Upper lobe of right lung (tissue), 1 donor: ENCODE results near the gene ETV3L. TPM values are rescaled to one million over a fixed set of nuclear protein-coding genes. Genes with fewer than 3 reads are reported as not detected.

Experiments used
- ATAC-seq: fragments of 200-7000 bp; cut with Tn5 transposase; one replicate; pipeline ENCODE4 v1.9.1; 2020; ENCODE audit warnings: mild to moderate bottlenecking, moderate library complexity
- DNase-seq: peaks from one replicate; pipeline ENCODE4 v3.0.0-alpha.2; 2020
- H3K27ac ChIP-seq: fragments of 200-600 bp; one replicate; pipeline ENCODE4 v1.8.0; 2022
- H3K27me3 ChIP-seq: fragments of 200-600 bp; one replicate; pipeline ENCODE4 v1.8.0; 2022; ENCODE audit warnings: mild to moderate bottlenecking
- H3K36me3 ChIP-seq: fragments of 200-600 bp; one replicate; pipeline ENCODE4 v1.8.0; 2022
- H3K4me1 ChIP-seq: fragments of 200-600 bp; one replicate; pipeline ENCODE4 v1.8.0; 2022
- H3K4me3 ChIP-seq: fragments of 200-600 bp; one replicate; pipeline ENCODE4 v1.8.0; 2022; ENCODE audit warnings: mild to moderate bottlenecking
- H3K9me3 ChIP-seq: fragments of 200-600 bp; one replicate; pipeline ENCODE4 v1.8.0; 2022
- intact Hi-C: fragments of 100-400 bp; cut with DNase I; formaldehyde crosslinking; loops from one replicate; pipeline ENCODE4 v1.11.0; 2022
- total RNA-seq: library from RNA; stranded (reverse); fragmentation: NEBNext Ultra II Directional; extraction: Animal tissue kit (Norgen Biotek cat#: 25700); gene quantifications from one replicate; pipeline ENCODE4 v1.2.1, GENCODE V29; 2021
- TF ChIP-seq, protein P1 (sequence below): fragments of 200-600 bp; IDR thresholded peaks from one replicate; pipeline ENCODE4 v1.8.0; 2022; ENCODE audit warnings: antibody characterized with exemption
- donor health status: DM: no; HTN: yes; CAD: no; lungs with severe emphysema.

ETV3L gene
- total RNA-seq, 1 donor from 2014 or later, result not detected

DNA sequence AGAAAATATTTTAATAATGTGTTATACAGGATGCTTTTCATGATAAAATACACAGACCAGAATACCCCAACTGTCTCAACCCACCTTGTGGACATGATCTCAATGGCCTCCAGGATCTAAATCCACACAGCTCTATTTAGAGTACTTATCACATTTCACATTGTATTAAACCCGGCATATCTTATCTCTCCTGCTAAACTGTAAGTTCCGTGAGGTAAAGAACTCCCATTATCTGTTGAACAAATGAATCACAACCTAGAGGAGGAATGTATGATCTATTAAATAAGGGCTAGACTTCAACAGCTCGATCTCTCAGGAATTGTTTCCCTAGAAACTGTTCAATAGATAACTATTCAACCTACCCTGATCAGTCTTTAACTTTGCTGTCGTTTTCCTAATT lies 31.7 kb upstream of the ETV3L start:
- H3K27ac ChIP-seq, result no peak overlapping the region
- no peaks in the 10 kb centered on the region for H3K27me3 ChIP-seq
- peaks cover 90% of the 10 kb centered on the region for H3K36me3 ChIP-seq
- ATAC-seq (no peak), DNase-seq (no peak)
- no peaks in the 10 kb centered on the region for H3K9me3 ChIP-seq
- H3K4me1 ChIP-seq, result peaks cover 27% of the 10 kb centered on the region
- intact Hi-C loops, result no loop called here
- H3K4me3 ChIP-seq, result no peak overlapping the region
- TF ChIP-seq, protein P1, sequence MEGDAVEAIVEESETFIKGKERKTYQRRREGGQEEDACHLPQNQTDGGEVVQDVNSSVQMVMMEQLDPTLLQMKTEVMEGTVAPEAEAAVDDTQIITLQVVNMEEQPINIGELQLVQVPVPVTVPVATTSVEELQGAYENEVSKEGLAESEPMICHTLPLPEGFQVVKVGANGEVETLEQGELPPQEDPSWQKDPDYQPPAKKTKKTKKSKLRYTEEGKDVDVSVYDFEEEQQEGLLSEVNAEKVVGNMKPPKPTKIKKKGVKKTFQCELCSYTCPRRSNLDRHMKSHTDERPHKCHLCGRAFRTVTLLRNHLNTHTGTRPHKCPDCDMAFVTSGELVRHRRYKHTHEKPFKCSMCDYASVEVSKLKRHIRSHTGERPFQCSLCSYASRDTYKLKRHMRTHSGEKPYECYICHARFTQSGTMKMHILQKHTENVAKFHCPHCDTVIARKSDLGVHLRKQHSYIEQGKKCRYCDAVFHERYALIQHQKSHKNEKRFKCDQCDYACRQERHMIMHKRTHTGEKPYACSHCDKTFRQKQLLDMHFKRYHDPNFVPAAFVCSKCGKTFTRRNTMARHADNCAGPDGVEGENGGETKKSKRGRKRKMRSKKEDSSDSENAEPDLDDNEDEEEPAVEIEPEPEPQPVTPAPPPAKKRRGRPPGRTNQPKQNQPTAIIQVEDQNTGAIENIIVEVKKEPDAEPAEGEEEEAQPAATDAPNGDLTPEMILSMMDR, result no peak

DNA sequence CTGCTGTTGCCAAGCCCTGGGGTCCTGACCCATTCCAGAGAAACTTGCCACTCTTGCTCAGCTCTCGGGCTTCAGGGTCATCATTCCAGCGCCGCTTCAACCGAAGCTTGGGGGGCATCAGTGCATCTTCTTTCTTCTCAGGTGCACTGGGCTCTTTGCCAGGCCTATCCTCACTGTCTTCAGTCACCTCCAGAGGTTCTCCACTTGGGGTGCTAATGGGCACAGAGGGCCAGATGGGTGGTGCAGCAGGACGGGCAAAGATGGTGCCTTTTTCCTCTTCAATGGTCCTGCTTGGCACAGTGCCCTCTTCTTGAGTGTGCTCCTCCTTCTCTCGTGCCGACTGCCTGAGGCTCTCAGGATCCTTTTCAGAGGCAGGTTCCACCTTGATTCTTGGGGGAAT lies 25.2 kb upstream of the ETV3L start:
- peaks cover 71% of the 10 kb centered on the region for H3K36me3 ChIP-seq
- intact Hi-C loops, result no loop called here

DNA sequence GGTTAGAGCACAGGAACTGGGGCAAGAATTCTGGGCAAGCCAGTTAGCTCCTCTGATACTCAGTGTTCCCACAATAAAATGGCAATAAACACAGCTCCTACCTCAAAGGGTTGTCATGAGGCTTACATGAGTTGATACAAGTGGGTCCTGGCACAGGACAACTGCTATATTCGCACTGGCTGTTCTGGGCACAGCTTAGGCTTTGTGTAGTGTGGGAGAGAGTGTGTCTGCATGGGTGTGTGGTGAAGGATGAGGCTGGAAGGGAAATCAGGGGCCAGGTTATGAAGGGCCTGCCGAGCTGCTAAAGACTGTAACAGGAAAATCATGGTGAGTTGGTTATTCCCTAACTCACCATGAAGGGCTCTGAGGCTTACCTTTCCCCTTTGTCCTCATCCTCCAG lies 19.8 kb upstream of the ETV3L start:
- H3K4me1 ChIP-seq, result no peaks in the 10 kb centered on the region
- TF ChIP-seq, protein P1, result no peak
- intact Hi-C loops, result no loop called here
- H3K27me3 ChIP-seq, result no peaks in the 10 kb centered on the region
- no peaks in the 10 kb centered on the region for H3K9me3 ChIP-seq
- ATAC-seq (no peak), DNase-seq (no peak)
- H3K4me3 ChIP-seq, result no peak overlapping the region
- peaks cover 25% of the 10 kb centered on the region for H3K36me3 ChIP-seq
- no peak overlapping the region for H3K27ac ChIP-seq

More for the DNA sequence above, 25.2 kb upstream of the ETV3L start:
- peaks cover 5% of the 10 kb centered on the region for H3K4me1 ChIP-seq
- no peak overlapping the region for H3K27ac ChIP-seq
- no peak for DNase-seq
- H3K27me3 ChIP-seq, result no peaks in the 10 kb centered on the region
- H3K4me3 ChIP-seq, result no peak overlapping the region
- ATAC-seq, result peak; percentile 29
- TF ChIP-seq, protein P1, result no peak
- no peaks in the 10 kb centered on the region for H3K9me3 ChIP-seq

DNA sequence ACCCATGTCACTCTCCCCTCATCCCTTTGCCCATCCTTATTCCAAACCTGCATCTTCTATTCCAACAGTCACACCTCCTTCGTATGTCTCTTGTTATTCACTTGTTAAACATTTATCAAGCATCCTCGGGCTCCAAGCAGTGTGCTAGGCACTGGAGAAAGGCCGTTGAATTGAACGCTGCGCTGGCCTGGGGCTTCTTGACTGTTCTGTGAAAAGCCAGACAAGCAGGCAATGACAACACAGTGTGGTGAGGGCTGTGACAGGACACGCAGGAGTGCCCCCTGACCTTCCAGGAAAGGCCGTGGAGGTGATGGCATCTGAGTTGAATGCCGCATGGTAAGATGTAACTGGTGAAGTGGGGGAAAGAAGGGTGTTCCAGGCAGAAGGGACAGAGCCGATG lies 19.4 kb upstream of the ETV3L start:
- Histone ChIP-seq H3K36me3 (peaks cover 20% of the 10 kb centered on the region), H3K9me3 (no peaks in the 10 kb centered on the region), H3K27me3 (no peaks in the 10 kb centered on the region), H3K4me1 (no peaks in the 10 kb centered on the region), H3K4me3 (no peak overlapping the region), H3K27ac (no peak overlapping the region)
- TF ChIP-seq, protein P1, result no peak
- DNase-seq (peak; percentile 27), ATAC-seq (no peak)
- intact Hi-C loops, result no loop called here

DNA sequence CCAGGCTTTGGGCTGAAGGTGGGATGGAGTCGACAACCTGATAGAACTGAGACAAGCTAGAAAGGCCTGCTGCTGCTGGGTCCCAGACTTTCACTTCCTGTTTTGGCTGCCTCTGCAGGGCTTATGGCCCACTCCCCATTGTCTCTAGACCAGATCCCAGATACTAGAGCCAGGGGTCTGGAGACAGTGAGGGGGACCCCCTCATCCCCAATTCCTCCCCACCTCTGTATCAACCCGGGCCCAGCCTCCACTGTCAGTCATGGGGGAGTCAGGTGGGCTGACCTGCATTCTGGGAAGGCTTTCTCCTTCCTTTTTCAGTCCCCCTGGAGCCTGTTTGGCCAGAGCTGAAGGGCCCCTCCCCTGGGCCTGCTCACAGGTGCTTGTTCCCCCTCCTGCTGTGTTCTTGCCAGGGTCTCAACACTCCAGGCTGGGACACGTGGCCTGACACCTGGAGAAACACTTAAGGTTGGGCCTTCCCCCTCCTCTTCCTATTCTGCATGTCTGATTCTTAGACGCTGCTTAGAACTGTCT lies 18.0 kb upstream of the ETV3L start:
- no peaks in the 10 kb centered on the region for H3K4me1 ChIP-seq
- H3K4me3 ChIP-seq, result no peak overlapping the region
- peaks cover 8% of the 10 kb centered on the region for H3K36me3 ChIP-seq
- TF ChIP-seq, protein P1, result no peak
- H3K9me3 ChIP-seq, result no peaks in the 10 kb centered on the region
- intact Hi-C loops, result no loop called here
- ATAC-seq (peak; percentile 19), DNase-seq (peak; percentile 37)
- H3K27me3 ChIP-seq, result no peaks in the 10 kb centered on the region
- no peak overlapping the region for H3K27ac ChIP-seq

DNA sequence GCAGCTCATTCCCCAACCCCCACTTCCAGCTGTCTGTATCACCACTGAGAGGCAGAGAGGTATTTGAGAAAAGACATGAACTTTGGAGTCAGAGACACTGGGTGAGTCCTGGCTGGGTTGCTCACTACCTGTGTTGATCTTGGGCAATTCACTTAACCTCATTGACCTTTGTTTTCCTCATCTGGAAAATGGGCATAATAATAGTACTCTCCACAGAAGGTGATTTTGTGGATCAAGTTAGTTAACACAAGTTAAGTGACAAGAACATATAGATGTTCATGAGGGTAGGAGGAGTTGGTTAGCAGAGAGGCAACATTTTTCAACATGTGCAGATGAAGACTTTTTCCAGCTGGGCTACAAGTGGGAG lies 17.1 kb upstream of the ETV3L start:
- Histone ChIP-seq H3K27me3 (no peaks in the 10 kb centered on the region), H3K27ac (no peak overlapping the region), H3K4me3 (no peak overlapping the region), H3K9me3 (no peaks in the 10 kb centered on the region), H3K36me3 (peaks cover 3% of the 10 kb centered on the region), H3K4me1 (no peaks in the 10 kb centered on the region)
- DNase-seq, result no peak
- no peak for ATAC-seq
- TF ChIP-seq, protein P1, result no peak
- intact Hi-C loops, result no loop called here
